ENCODE measurements around the gene ARHGAP18.
A peak's percentile ranks its signal among the peaks of the same experiment; 100 is the strongest.

ARHGAP18 gene

GRCh38 chr6:129686941-129687627 lies 22.9 kb downstream of the ARHGAP18 start:
- peak; percentile 50 for DNase-seq

- no peak for DNase-seq
Observed at GRCh38 chr6:129685662-129686031, 24.3 kb downstream of the ARHGAP18 start.

GRCh38 chr6:129684903-129685661 lies 24.9 kb downstream of the ARHGAP18 start:
- no peak for DNase-seq

- no peak for DNase-seq
Observed at GRCh38 chr6:129684323-129684884, 25.6 kb downstream of the ARHGAP18 start.

- peak; percentile 65 for DNase-seq
Observed at GRCh38 chr6:129683601-129684322, 26.2 kb downstream of the ARHGAP18 start.

- DNase-seq: no peak
Observed at GRCh38 chr6:129681913-129682205, 28.1 kb downstream of the ARHGAP18 start.

- DNase-seq: no peak
Observed at GRCh38 chr6:129680633-129681032, 29.3 kb downstream of the ARHGAP18 start.

GRCh38 chr6:129679758-129680157 lies 30.2 kb downstream of the ARHGAP18 start:
- DNase-seq: no peak

GRCh38 chr6:129679275-129679674 lies 30.7 kb downstream of the ARHGAP18 start:
- DNase-seq: no peak

- DNase-seq: no peak
Observed at GRCh38 chr6:129678463-129678862, 31.5 kb downstream of the ARHGAP18 start.

GRCh38 chr6:129677620-129678325 lies 32.2 kb downstream of the ARHGAP18 start:
- DNase-seq: no peak

- DNase-seq: no peak
Observed at GRCh38 chr6:129675669-129676472, 34.1 kb downstream of the ARHGAP18 start.

- no peak for DNase-seq
Observed at GRCh38 chr6:129673748-129674147, 36.2 kb downstream of the ARHGAP18 start.

- DNase-seq: no peak
Observed at GRCh38 chr6:129672881-129673631, 36.9 kb downstream of the ARHGAP18 start.

- DNase-seq: no peak
Observed at GRCh38 chr6:129672341-129672682, 37.7 kb downstream of the ARHGAP18 start.

GRCh38 chr6:129671442-129672340 lies 38.3 kb downstream of the ARHGAP18 start:
- DNase-seq: no peak

- no peak for DNase-seq
Observed at GRCh38 chr6:129670634-129671033, 39.3 kb downstream of the ARHGAP18 start.

GRCh38 chr6:129667621-129668020 lies 42.4 kb downstream of the ARHGAP18 start:
- DNase-seq: no peak

GRCh38 chr6:129667034-129667433 lies 42.9 kb downstream of the ARHGAP18 start:
- DNase-seq: no peak

GRCh38 chr6:129665555-129665954 lies 44.4 kb downstream of the ARHGAP18 start:
- no peak for DNase-seq
